ENCODE results near the gene MAP7D1. TPM values are rescaled to one million over a fixed set of nuclear protein-coding genes. Genes with fewer than 3 reads are reported as not detected.
A peak's percentile ranks its signal among the peaks of the same experiment; 100 is the strongest.

Gene MAP7D1
- total RNA-seq, 4 donors from 2014 or later, result 376 to 967 (median 474) TPM

- DNase-seq (no peak), ATAC-seq (no peak)
- H3K27ac ChIP-seq, result peak overlapping the region in 2 of 4 donors; percentile 74
- no peak overlapping the region for H3K4me3 ChIP-seq
- peaks cover 0 to 36% of the 10 kb centered on the region in 2 donors for H3K36me3 ChIP-seq
- no peaks in the 10 kb centered on the region for H3K9me3 ChIP-seq
- TF ChIP-seq CTCF (IDR thresholded peaks at IDR 0.05 in 4 of 5, conservative IDR thresholded peaks at IDR 0.05 in 1 of 5), result no peak
- no peak for TF ChIP-seq POLR2A (IDR thresholded peaks at IDR 0.05)
- peaks cover 22 to 43% of the 10 kb centered on the region in 2 donors for H3K4me1 ChIP-seq
- intact Hi-C loops (cut with DNase I; ENCODE audit: low total_unique reads), result loop anchor here (2.0 kb wide), 1 partner anchor 36 kb away; no protein-coding TSS in a partner anchor
- H3K27me3 ChIP-seq, result no peaks in the 10 kb centered on the region
- in situ Hi-C loops (cut with MboI; ENCODE audit: low sequenced_read_pairs in 4 of 4), result no loop called here
Measured at GRCh38 chr1:36135330-36135667, 20.7 kb upstream of the MAP7D1 start.

- Histone ChIP-seq H3K27ac (peak overlapping the region; percentile 43 to 74 (median 64)), H3K4me1 (peaks cover 23 to 47% of the 10 kb centered on the region in 2 donors), H3K27me3 (no peaks in the 10 kb centered on the region), H3K36me3 (peaks cover 0 to 36% of the 10 kb centered on the region in 2 donors), H3K4me3 (no peak overlapping the region), H3K9me3 (no peaks in the 10 kb centered on the region)
- intact Hi-C loops (cut with DNase I; ENCODE audit: low total_unique reads) (loop anchor here (2.0 kb wide), 1 partner anchor 37 kb away; no protein-coding TSS in a partner anchor), in situ Hi-C loops (cut with MboI; ENCODE audit: low sequenced_read_pairs in 4 of 4) (no loop called here)
- DNase-seq, result no peak
- no peak for ATAC-seq
- TF ChIP-seq CTCF (IDR thresholded peaks at IDR 0.05 in 4 of 5, conservative IDR thresholded peaks at IDR 0.05 in 1 of 5), result no peak
- TF ChIP-seq POLR2A (IDR thresholded peaks at IDR 0.05), result no peak
Measured at GRCh38 chr1:36135796-36136195, 20.2 kb upstream of the MAP7D1 start.

- peaks cover 23 to 47% of the 10 kb centered on the region in 2 donors for H3K4me1 ChIP-seq
- no peaks in the 10 kb centered on the region for H3K9me3 ChIP-seq
- no peak overlapping the region for H3K4me3 ChIP-seq
- peak; percentile 83 to 89 for ATAC-seq
- DNase-seq, result peak in 1 of 2 donors; percentile 62
- TF ChIP-seq CTCF (IDR thresholded peaks at IDR 0.05 in 4 of 5, conservative IDR thresholded peaks at IDR 0.05 in 1 of 5) (no peak), POLR2A (IDR thresholded peaks at IDR 0.05) (no peak)
- peaks cover 0 to 36% of the 10 kb centered on the region in 2 donors for H3K36me3 ChIP-seq
- in situ Hi-C loops (cut with MboI; ENCODE audit: low sequenced_read_pairs in 4 of 4) (no loop called here), intact Hi-C loops (cut with DNase I; ENCODE audit: low total_unique reads) (no loop called here)
- H3K27ac ChIP-seq, result peak overlapping the region; percentile 43 to 74 (median 64)
- H3K27me3 ChIP-seq, result no peaks in the 10 kb centered on the region
Measured at GRCh38 chr1:36136535-36136934, 19.4 kb upstream of the MAP7D1 start.

- in situ Hi-C loops (cut with MboI; ENCODE audit: low sequenced_read_pairs in 4 of 4), result no loop called here
- TF ChIP-seq POLR2A (IDR thresholded peaks at IDR 0.05) (no peak), CTCF (IDR thresholded peaks at IDR 0.05 in 4 of 5, conservative IDR thresholded peaks at IDR 0.05 in 1 of 5) (no peak)
- Histone ChIP-seq H3K4me3 (no peak overlapping the region), H3K9me3 (no peaks in the 10 kb centered on the region), H3K27ac (peak overlapping the region; percentile 43 to 74 (median 64)), H3K27me3 (no peaks in the 10 kb centered on the region), H3K36me3 (peaks cover 0 to 36% of the 10 kb centered on the region in 2 donors), H3K4me1 (peaks cover 25 to 52% of the 10 kb centered on the region in 2 donors)
- intact Hi-C loops (cut with DNase I; ENCODE audit: low total_unique reads), result no loop called here
- peak in 1 of 2 donors; percentile 12 for ATAC-seq
- DNase-seq, result no peak
Measured at GRCh38 chr1:36137226-36137625, 18.7 kb upstream of the MAP7D1 start.

- DNase-seq (no peak), ATAC-seq (no peak)
- Histone ChIP-seq H3K36me3 (peaks cover 0 to 36% of the 10 kb centered on the region in 2 donors), H3K9me3 (no peaks in the 10 kb centered on the region), H3K4me3 (no peak overlapping the region), H3K27me3 (no peaks in the 10 kb centered on the region), H3K4me1 (peaks cover 28 to 58% of the 10 kb centered on the region in 2 donors), H3K27ac (peak overlapping the region in 1 of 4 donors; percentile 15)
- TF ChIP-seq POLR2A (IDR thresholded peaks at IDR 0.05) (no peak), CTCF (IDR thresholded peaks at IDR 0.05 in 4 of 5, conservative IDR thresholded peaks at IDR 0.05 in 1 of 5) (no peak)
- intact Hi-C loops (cut with DNase I; ENCODE audit: low total_unique reads) (no loop called here), in situ Hi-C loops (cut with MboI; ENCODE audit: low sequenced_read_pairs in 4 of 4) (no loop called here)
Measured at GRCh38 chr1:36137776-36138175, 18.2 kb upstream of the MAP7D1 start.
